Measurements from ENCODE around the gene DYNC1I1.

GRCh38 chr7:95886501-95887090 is 114.2 kb downstream of the DYNC1I1 start:
- no peak for TF ChIP-seq YY1 (IDR thresholded peaks at IDR 0.05; ENCODE audit: insufficient read depth, insufficient read length)
- TF ChIP-seq ZNF274 (IDR thresholded peaks at IDR 0.05; ENCODE audit: low read depth, low read length), result no peak
